Liver (tissue), 9 donors: ENCODE results near the gene LIPE. TPM values are rescaled to one million over a fixed set of nuclear protein-coding genes. Genes with fewer than 3 reads are reported as not detected.

Source experiments
- DNase-seq: peaks from one replicate; pipeline ENCODE4 v3.0.0-alpha.2; 2017; ENCODE audit warnings: low spot score
- H3K27ac ChIP-seq, 2 donors: one replicate each; pipeline ENCODE4 v1.7.0; 2013; ENCODE audit warnings: inconsistent platforms in 2 of 2, low read length in 2 of 2, control low read depth in 1 of 2, low read depth in 1 of 2, mild to moderate bottlenecking in 1 of 2
- H3K27me3 ChIP-seq, 4 donors: one replicate each; pipeline versions ENCODE4 v1.6.1 to v1.7.0; 2013; ENCODE audit warnings: low read length in 3 of 4, inconsistent platforms in 1 of 4, mild to moderate bottlenecking in 1 of 4, moderate library complexity in 1 of 4; ENCODE audit not compliant: control insufficient read depth in 4 of 4, insufficient read depth in 4 of 4
- H3K36me3 ChIP-seq, 4 donors: one replicate each; pipeline versions ENCODE4 v1.6.1 to v1.7.0; 2013; ENCODE audit warnings: low read length in 3 of 4, mild to moderate bottlenecking in 3 of 4, low read depth in 1 of 4, moderate library complexity in 1 of 4; ENCODE audit not compliant: control insufficient read depth in 4 of 4, insufficient read depth in 3 of 4
- H3K4me1 ChIP-seq, 4 donors: one replicate each; pipeline versions ENCODE4 v1.6.1 to v1.7.0; 2013; ENCODE audit warnings: low read length in 3 of 4, mild to moderate bottlenecking in 3 of 4, moderate library complexity in 1 of 4; ENCODE audit not compliant: control insufficient read depth in 4 of 4, insufficient read depth in 4 of 4
- H3K4me3 ChIP-seq, 3 donors: one replicate each; pipeline versions ENCODE4 v1.6.1 to v1.7.0; 2013; ENCODE audit warnings: low read length in 3 of 3, control low read depth in 1 of 3, low read depth in 1 of 3, mild to moderate bottlenecking in 1 of 3
- H3K9ac ChIP-seq, 2 donors: one replicate each; pipeline ENCODE4 v1.7.0; 2013; ENCODE audit warnings: low read length in 2 of 2, mild to moderate bottlenecking in 2 of 2, moderate library complexity in 2 of 2, control low read depth in 1 of 2, low read depth in 1 of 2
- H3K9me3 ChIP-seq, 4 donors: one replicate each; pipeline versions ENCODE4 v1.6.1 to v1.7.0; 2013; ENCODE audit warnings: low read length in 3 of 4; ENCODE audit not compliant: control insufficient read depth in 4 of 4
- ATF3 ChIP-seq: IDR thresholded peaks from 2 replicates; pipeline ENCODE4 v1.6.1; 2016; ENCODE audit warnings: antibody characterized with exemption
- EGR1 ChIP-seq, 2 donors: IDR thresholded peaks; 2 replicates each; pipeline ENCODE4 v1.6.1; 2016 to 2018; ENCODE audit warnings: antibody characterized with exemption in 2 of 2, low read depth in 2 of 2
- FOXA2 ChIP-seq: IDR thresholded peaks from 2 replicates; pipeline ENCODE4 v1.6.1; 2016; ENCODE audit warnings: antibody characterized with exemption
- HNF4A ChIP-seq, 2 donors: conservative IDR thresholded peaks; 2 replicates each; pipeline ENCODE4 v1.6.1; 2016; ENCODE audit warnings: antibody characterized with exemption in 2 of 2, mild to moderate bottlenecking in 2 of 2
- REST ChIP-seq: IDR thresholded peaks from 2 replicates; pipeline ENCODE4 v1.6.1; 2016; ENCODE audit warnings: antibody characterized with exemption, mild to moderate bottlenecking
- SP1 ChIP-seq: IDR thresholded peaks from 2 replicates; pipeline ENCODE4 v1.6.1; 2018; ENCODE audit warnings: antibody characterized with exemption, mild to moderate bottlenecking
- YY1 ChIP-seq: IDR thresholded peaks from 2 replicates; pipeline ENCODE4 v1.6.1; 2016; ENCODE audit warnings: antibody characterized with exemption, mild to moderate bottlenecking
- ZBTB33 ChIP-seq: IDR thresholded peaks from 2 replicates; pipeline ENCODE4 v1.6.1; 2016; ENCODE audit warnings: antibody characterized with exemption
- WGBS: extraction: QIAGEN DNeasy Blood & Tissue Kit; methylation state at CpG from one replicate; pipeline ENCODE4 v1.1.7; 2013; 5-methylcytosine and 5-hydroxymethylcytosine counted together
- polyA plus RNA-seq, 2 donors: library from polyadenylated mRNA; stranded (reverse) in 1 of 2; unstranded in 1 of 2; fragments of 200-250 nt in 1 of 2; fragments of >200 nt in 1 of 2; fragmentation: Nextera tagmentation in 1 of 2; extraction: Ambion mirVana in 1 of 2; gene quantifications; one replicate each; pipeline versions ENCODE4 v1.2.1 to v1.2.3, GENCODE V29; 2013 to 2015
- total RNA-seq, 2 donors: library from RNA; depleted of rRNA; stranded (reverse); fragments of >200 nt; gene quantifications; one replicate each; pipeline ENCODE4 v1.2.3, GENCODE V29; 2014
- donor health status: healthy.
- donor health status: healthy.
- donor health status: healthy.
- donor health status: healthy.
- donor health status: healthy.

Gene LIPE
- total and polyA plus RNA-seq, 4 donors: 0.88 to 4.7 (median 1.5) TPM

- 98% methylated on average over 12 of the region's 12 CpGs for WGBS
- H3K36me3 ChIP-seq: peaks cover 0 to 44% (median 6%) of the 10 kb centered on the region in 4 donors
Measured at GRCh38 chr19:42355896-42356295, 71.3 kb downstream of the LIPE start.

GRCh38 chr19:42353341-42354015 is 73.7 kb downstream of the LIPE start:
- Histone ChIP-seq H3K36me3 (peaks cover 0 to 42% (median 7%) of the 10 kb centered on the region in 4 donors), H3K27ac (no peak overlapping the region)
- no peak for DNase-seq

More at GRCh38 chr19:42355896-42356295, 71.3 kb downstream of the LIPE start:
- Histone ChIP-seq H3K4me3 (no peak overlapping the region), H3K27me3 (no peaks in the 10 kb centered on the region), H3K9ac (no peak overlapping the region), H3K4me1 (no peaks in the 10 kb centered on the region), H3K9me3 (no peaks in the 10 kb centered on the region), H3K27ac (no peak overlapping the region)
- DNase-seq: no peak
- TF ChIP-seq EGR1 (IDR thresholded peaks at IDR 0.05; ENCODE audit: low read depth in 2 of 2) (no peak), ATF3 (no peak), YY1 (no peak), REST (no peak), FOXA2 (no peak), SP1 (no peak)

More at GRCh38 chr19:42353341-42354015, 73.7 kb downstream of the LIPE start:
- Histone ChIP-seq H3K9me3 (no peaks in the 10 kb centered on the region), H3K27me3 (no peaks in the 10 kb centered on the region), H3K9ac (no peak overlapping the region), H3K4me3 (no peak overlapping the region), H3K4me1 (no peaks in the 10 kb centered on the region)
- TF ChIP-seq HNF4A (conservative IDR thresholded peaks at IDR 0.05) (no peak), SP1 (no peak), ZBTB33 (no peak)
- 97% methylated on average over 29 of the region's 29 CpGs for WGBS
